Activated CD4-positive, CD25-positive, alpha-beta regulatory T cell (primary cell): ENCODE measurements around the gene DBN1.
"Not testable (repeated sequence)": the region's sequence is repeated elsewhere in the genome, so short reads cannot be mapped to it uniquely, and the experiment has no call there.

Experiments used
- DNase-seq, 4 experiments: peaks; one replicate each; lab custom pipeline; 2025; lab: John Stamatoyannopoulos, UW

The DBN1 gene

DNA sequence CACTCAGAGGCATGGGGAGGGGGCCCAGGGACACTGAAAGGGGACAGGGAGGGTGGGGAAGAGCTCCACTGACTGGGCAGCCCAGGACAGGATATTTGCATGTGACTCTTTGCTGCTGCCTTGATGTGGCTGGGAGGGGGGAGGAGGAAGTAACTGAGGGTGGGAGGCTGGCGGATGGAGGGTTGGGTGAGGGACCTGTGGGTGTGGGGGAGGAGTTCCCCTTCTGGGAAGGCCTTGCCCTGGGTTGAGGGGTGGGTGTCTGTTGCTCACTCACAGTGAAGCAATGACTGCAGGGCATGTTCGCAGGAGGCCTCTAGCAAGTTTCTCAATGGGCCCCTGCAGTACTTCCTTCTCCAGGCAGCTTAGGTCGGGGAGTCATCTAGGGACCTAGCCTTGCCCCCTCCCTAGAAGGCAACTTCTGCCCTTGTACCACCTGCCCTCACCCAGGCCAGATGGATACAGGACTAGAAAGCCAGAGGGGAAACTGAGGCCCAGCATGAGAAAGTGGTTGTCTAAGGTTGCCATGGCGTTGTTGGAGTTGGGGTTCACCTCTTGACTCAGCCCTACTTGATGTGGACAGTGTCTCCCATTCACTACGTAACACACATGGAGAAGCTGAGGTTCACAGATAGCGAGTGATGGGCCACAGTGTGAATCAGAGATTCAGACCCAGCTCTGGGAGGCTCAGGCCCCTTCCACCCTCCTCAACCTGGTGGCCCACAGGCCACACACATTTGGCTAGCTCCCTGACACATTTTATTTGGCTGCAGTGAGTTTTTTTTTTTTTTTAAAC is 44.0 kb downstream of the DBN1 start:
- peak; percentile 55 to 76 (median 68) for DNase-seq

DNA sequence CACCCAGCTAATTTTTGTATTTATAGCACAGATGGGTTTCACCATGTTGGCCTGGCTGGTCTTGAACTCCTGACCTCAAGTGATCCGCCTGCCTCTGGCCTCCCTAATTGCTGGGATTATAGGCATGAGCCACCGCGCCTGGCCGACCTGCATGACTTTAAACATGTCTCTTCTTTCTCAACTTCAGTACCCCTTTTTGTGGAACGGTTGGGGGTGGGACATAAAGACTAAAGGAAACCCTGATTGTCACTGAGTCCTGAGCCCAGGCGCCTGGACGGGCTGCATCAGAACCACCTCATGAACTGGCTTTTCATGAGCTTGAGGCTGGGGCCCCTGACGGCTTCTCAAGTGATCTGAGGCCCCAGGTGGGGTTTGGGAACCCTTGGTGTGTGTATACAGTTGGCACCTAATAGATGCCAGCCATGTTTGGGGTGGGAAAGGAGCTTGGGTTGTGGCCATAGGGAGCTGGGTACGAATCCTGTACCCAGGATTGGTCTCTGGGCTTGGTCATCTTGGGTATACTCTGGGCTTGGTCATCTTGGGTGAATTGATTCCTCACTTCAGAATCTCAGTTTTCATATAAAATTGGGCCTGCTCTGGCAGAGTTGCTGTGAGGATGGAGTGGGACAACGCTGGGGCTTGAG is 44.7 kb downstream of the DBN1 start:
- no peak for DNase-seq

DNA sequence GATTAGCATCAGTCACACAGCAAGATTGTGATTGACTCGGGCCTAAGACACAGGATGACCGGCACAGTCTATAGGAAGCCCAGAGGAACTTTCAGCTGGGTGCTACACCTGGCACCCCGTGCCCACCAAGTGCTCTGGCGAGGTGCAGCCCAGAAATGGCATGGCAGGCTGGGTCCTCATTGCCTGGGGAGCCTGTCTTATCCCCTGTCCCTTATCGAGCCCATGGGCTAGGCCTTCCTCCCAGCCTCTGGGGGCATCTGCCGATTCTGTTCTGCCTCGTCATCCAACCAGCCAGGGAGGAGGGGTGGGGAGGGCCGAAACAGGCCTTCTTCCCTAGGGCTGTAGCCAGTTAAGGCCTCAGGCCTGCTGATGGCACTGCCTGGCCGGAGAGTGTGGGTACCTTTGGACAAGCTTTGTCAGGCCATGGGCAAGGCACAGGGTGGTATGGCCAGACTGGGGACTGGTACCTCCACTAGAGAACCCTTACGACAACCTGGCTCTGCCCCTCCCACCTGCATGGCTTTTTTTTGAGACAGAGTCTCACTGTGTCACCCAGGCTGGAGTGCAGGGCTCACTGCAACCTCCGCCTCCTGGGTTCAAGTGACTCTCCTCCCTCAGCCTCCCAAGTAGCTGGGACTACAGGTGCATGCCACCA is 45.4 kb downstream of the DBN1 start:
- DNase-seq = no peak

DNA sequence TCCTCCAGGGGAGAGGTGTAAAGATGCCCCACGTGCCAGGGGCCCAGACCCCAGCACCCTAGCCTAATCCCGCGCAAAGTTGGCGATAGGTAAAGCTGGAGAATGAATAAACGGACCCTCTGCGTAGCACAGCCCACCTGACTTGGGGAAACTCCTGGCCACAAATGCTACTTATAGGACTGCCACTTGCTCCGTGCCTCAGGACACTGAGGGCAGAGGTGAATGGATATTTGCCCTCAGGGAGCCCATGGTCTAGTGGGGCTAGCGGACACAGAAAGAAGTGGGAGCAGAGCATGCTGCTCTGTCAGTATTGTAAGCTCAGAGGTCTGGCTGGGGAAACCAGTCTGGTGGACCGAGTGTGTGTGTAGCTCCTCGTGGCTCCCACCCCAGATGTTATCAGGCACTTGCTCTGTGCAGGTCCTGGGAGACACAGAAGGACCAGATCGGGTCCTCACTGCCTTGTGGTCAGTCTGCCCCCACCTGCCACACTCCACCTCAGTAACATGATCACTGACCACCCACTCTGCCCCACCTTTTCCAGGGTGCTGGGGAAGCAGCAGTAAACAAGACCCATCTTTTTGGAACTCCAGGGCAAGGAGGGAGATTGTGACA is 46.1 kb downstream of the DBN1 start:
- no peak for DNase-seq

DNA sequence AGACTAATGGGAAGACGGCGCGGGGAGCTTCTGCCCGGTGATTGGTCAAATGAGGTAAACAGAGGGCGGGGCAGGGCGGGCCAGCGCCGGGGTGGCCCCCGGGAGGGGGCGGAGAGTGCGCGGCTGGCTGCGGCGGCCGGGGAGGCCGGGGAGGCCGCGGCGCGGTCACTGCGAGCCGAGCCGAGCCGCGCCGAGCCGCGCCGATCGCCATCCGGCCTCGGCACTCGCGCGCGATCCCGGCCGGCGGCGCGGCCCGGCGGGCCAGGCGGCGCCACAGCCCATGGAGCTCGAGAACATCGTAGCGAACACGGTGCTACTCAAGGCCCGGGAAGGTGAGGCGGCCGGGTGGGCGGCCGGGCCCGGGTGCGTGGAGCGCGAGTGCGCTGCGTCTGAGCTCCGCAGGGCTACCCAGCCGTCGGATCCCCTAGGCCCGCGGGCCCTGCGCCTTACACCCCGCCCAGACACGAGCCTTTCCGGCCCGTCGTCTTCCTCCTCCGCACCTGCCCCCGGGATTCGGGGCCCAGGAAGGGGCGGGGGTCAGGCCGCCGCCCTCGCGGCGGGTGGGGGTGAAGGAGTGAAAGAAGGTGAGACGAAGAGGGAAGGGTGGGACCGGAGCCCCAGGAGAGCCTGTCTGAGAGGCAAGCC is 46.7 kb downstream of the DBN1 start, which contains the start of gene GRK6:
TSS of gene GRK6 (plus strand) at position 111 of the 645 bp plus-strand sequence. CDS start at position 281, 170 bp downstream.
- DNase-seq = peak in 3 of 4 experiments; percentile 41 to 66 (median 56)

DNA sequence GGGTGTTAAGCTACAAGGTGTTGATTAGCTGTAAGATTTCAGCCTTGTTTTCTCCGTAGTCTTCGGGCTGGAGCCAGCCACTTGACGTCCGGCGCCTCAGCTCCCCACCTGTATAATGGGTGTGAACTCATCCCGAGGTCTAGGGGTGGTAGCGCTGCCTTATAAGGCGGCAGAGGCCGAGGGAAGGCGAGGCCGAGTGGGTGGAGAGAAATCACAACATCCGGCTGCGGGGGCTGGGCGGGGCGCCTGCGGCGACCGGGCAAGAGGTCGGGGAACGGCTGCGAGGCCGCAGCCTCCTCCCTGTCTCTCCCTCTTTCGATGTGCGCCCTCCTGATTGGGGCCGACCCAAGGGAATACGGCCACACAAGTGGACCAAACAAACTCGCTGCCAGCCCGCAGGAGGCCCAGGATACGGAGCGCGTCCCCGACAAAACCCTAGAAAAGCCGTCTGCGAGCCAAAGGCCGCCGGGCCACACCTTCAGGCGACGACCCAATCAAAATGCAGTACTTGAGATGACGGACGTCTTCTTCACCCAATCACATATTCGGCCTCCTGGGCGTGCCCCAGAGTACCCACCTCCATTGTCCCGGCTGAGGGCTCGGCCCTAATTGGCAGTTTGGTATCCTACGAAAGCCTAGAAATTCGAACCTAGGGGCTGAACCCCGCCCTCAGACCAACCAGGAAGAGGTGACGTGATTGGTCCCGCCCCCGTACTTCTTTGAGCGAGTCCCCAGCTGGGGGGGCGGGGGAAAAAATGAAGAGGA is 47.5 kb downstream of the DBN1 start:
- peak; percentile 98 to 99 (median 98) for DNase-seq

DNA sequence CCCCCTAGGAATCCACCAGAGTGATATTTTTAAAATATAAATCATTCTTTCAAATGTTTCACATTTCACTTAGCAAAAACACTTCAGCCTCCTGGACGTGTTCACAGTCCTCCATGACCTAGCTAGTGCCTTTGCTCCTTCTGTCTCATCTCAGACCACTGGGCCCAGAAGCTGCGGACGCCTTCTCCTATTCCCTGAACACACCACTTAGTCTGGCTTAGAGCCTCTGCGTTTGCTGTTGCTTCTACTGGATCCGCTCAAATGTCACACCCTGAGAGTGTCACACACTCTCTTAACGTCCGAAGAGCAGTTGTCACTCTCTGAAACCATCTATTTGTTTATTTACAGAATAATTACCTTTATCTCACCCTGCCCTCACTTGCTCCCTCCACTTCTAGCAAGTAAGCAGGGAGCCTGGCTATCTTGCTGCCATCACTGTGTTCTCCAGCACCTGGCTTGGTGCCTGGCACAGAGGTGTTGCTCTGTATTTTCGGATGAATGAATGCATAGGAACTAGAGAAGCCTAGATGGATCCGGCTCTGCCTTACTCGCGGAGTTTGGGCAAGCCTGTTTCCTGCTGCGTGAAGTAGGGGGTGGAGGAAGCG is 48.1 kb downstream of the DBN1 start:
- DNase-seq = no peak

DNA sequence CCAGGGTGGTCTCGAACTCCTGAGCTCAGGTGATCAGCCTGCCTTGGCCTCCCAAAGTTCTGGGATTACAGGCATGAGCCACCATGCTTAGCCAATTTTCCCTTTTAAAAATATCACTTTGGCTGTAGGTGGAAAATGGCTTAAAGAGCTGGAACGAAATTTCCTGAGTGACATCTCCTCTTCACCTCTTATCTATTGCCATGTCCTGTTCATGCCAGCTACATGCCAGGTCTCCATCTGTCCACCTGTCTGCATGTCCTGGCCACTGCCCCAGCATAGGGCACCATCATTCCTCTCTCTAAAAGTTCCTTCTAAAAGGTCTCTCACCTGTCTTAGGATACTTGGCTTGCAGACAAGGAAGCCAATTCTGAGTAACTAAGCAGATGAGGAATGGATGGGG is 49.8 kb downstream of the DBN1 start:
- DNase-seq = no peak

DNA sequence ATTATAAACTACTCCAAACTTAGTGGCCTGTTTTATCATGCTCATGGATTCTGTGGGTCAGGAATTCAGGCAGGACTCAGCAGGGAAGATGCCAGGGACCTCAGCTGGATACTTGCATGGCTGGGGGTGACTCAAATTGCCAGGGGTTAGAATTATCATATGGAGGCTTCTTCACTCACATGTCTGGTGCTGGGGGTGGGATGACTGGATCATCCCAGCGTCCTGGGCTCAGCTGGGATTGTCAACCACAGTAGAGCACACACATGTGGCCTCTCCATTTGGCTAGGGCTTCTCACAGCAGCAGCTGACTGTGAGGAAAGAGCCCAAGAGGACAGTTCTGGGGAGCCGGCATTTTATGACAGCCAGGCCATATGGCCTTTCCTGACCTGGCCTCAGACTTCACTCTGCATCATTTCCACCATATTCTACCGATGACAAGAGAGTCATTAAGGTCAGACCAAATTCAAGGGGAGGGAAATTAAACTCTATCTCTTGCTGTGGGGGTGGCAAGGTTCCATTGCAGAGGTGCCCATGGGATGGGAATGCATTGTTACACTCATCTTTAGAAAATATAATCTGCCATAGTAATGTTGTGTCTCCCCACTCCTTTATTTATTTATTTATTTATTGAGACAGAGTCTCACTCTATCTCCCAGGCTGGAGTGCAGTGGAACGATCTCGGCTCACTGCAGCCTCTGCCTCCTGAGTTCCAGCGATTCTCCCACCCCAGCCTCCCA is 52.2 kb downstream of the DBN1 start:
- DNase-seq = no peak

DNA sequence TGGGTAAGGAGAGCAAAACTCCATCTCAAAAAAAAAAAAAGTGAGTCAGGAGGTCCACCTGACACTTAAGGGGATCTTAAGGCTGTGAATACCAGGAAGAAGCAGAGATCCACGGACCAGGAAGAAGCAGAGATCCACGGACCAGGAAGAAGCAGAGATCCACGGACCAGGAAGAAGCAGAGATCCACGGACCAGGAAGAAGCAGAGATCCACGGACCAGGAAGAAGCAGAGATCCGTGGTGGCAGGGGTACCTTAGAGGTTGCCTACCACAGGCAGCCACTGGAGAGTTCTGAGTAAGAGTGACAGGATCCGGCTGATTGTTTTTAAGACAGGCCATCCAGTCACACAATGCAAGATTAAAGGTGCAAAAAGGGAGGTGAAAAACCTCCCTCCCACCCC is 53.0 kb downstream of the DBN1 start:
- DNase-seq = not testable (repeated sequence)

DNA sequence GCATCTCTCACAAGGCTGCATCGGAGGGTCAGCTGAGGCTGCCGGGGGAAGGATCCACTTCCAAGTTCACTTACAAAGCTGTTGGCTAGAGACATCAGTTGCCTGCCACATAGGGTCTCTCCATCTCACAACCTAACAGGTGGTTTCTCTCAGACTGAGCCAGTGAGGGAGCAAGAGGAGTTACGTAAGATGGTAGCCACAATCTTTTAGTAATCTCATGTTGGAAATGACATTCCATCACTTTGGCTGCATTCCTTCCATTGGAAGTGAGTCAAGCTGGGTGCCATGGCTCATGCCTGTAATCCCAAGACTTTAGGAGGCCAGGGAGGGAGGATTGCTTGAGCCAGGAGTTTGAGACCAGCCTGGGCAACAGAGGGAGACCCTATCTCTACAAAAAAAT is 54.4 kb downstream of the DBN1 start:
- no peak for DNase-seq

DNA sequence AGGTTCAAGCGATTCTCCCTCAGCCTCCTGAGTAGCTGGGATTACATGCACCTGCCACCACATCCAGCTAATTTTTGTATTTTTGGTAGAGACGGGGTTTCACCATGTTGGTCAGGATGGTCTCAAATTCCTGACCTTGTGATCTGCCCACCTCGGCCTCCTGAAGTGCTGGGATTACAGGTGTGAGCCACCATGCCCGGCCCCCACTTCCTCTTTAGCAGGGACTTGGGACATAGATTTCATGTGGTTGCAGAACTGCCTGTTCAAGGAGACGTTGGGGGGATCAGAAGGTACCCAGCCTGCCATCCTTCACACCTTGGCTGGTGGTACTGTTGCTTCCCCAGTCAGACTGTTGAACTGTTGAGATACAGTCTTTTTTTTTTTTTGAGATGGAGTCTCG is 56.4 kb downstream of the DBN1 start:
- DNase-seq = not testable (repeated sequence)

DNA sequence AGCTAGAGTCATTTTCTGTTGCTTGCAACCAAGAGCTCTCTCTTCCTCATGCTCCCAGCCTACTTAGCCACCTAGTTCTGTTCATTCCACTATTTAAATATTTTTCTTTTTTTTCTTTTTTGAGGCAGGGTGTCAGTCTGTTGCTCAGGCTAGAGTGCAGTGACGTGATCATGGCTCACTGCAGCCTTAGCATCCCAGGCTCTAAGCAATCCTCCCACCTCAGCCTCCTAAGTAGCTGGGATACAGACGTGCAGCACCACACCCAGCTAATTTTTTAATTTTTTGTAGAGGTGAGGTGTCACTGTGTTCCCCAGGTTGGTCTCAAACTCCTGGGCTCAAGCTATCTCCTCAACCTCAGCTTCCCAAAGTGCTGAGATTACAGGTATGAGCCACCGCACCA is 59.0 kb downstream of the DBN1 start:
- no peak for DNase-seq

DNA sequence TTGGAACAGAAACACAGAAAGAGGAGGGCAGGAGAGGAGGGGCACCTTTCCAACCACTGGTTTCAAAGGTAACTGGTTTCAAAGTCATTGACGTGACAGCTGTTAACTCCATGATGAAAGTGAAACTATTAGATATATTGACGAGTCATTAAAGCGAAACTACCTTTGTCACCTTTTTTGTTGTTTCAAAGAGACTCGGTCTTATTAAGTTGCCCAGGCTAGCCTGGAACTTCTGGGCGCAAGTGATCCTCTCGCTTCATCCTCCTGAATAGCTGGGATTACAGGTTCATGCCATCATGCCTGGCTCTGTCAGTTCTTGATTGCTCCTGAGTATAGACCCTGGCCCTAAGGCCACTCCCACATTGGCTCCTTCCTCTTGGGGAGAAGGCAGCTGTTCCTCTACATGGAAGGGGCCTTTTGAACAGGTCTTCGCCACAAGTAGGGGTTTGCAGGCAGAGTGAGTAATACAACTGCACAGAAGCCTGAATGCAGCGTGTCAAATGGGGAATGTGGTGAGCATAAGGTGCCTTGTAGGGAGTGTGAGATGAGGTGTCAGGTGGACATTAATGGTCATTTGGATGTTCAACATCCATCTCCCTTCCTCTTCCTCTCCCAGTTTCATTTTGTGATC is 60.7 kb downstream of the DBN1 start:
- peak in 1 of 4 experiments; percentile 23 for DNase-seq

DNA sequence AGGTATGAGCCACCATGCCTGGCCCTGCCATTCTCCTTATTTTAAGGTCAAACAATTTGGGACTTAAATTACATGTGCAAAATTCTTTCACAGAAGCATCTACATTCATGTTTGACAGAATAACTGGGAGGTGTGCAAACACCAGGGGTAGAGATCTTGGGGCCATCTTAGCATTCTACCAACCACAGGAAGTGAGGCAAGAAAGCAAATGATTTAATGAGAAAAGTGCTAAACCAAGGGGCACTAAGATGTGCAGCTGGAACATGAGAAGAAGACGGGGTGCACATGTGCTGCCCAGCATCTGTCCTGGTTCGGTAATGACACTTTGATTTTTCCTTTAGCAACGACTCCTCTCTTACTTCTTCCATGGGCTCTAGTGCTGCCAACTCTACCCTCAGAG is 62.9 kb downstream of the DBN1 start:
- no peak for DNase-seq

DNA sequence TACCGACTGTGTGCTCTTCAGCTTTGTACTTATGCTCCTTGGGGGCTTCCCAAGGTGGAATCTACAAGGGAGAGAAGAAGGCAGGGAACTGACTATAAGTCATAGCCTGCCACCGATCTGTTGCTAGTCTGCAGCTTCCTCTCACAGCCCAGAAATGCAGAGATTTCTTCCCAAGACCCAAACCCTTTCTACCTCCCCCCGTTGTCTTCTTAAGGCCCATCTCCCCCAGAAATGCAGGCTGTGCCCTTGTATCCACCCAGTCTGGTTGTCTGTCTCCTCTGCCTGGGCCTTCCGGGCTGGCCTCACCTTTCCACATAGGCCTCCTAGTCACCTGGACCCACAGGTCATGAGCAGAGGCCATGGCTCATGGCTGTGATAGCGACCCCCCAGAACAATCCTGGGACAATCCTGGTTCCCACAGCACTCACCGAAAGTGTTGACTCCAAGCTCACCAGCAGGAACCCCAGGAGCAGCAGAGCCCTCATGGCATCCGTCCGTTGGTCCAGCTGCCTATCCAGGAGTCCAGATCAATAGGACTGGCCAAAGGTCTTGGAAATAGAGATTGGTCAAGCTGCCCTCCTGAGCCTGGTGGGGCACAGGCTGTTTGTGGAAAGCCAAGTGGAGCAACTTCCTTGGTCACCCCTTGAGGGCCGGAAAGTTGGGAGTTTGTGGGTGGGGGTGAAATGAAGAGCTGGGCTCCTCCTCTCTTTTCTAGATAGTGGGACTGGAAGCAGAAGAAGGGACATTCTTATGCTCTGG is 64.2 kb downstream of the DBN1 start, which contains the start of gene F12:
TSS of gene F12 (minus strand) at position 522 of the 759 bp plus-strand sequence. CDS start at position 485, 37 bp downstream.
- no peak for DNase-seq
